Anterior cingulate cortex (tissue), 58 donors: Measurements from ENCODE around the gene TLN1.

Experiments used
- DNase-seq, 58 donors: peaks; one replicate each; lab custom pipeline; 2025; lab: John Stamatoyannopoulos, UW

TLN1 gene

GRCh38 chr9:35710818-35711500 lies 21.0 kb downstream of the TLN1 start:
- no peak for DNase-seq

DNA sequence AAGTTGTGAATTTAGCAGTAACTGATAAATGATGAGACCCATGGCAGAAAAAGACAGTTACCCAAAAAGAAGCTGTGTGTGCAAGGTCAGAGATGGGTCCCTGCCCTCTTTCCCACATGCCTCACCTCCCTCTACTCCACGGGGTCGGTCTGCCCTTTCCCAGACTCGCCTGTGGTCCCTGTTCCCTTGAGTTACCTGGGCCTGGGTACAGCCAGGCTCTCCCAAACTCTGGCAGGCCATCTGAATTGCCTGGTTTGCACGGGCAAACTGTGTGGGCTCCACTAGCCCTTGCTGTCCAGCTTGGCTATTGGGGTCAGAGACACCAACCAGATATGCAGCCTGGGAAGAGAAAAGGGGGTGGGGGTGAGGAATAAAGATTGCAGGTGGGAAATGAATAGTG lies 23.8 kb downstream of the TLN1 start:
- no peak for DNase-seq

- no peak for DNase-seq
These were observed 25.0 kb downstream of the TLN1 start for GRCh38 chr9:35706951-35707350.

DNA sequence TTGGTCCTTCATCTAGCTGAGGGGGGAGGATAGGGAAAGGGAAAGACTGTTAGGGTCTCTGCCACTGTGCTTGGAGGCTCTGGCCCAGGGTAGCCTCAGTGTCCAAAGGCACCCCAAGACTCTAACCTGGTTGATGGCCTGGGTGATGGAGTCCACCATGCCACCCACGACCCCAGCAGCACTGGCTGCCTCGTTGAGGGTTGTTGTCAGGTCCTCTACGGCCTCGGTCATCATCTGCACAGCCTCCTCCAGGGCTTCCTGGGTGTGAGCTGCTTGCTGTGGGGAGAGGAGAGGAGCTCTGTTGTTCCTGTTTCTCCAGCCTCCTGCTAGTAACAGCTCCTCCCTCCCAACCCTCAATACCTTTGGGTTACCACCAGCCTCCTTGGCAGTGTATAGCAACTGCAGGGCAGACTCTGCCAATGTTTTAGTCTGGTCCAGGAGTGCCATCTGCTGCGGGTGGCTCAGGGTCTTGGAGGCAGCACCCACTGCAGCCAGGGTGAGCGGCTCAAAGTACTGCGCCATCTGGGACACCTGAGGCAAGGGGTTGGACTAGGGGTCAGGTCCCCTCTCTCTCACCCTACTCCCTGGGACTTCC lies 26.1 kb downstream of the TLN1 start:
- no peak for DNase-seq

DNA sequence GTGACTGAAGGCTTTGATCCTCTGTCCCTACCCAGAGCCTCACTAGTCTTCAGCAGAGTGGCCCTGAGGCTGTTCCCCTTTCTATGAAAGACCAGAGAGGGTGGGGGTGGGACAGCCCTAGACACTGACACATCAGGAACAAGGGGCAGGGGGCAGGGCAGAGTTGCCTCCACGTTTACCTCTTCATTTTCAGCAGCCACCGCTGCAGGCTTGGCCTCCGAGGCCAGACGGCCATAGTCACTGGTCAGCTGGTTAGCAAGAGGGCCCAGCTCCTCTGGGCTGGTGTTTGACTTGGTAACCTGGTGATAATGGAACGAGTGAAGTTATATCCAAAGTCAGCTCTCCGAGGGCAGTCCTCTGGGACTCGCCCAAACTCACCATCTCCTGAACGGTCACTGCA lies 26.6 kb downstream of the TLN1 start:
- DNase-seq = no peak

GRCh38 chr9:35703906-35704672 lies 27.9 kb downstream of the TLN1 start:
- no peak for DNase-seq

DNA sequence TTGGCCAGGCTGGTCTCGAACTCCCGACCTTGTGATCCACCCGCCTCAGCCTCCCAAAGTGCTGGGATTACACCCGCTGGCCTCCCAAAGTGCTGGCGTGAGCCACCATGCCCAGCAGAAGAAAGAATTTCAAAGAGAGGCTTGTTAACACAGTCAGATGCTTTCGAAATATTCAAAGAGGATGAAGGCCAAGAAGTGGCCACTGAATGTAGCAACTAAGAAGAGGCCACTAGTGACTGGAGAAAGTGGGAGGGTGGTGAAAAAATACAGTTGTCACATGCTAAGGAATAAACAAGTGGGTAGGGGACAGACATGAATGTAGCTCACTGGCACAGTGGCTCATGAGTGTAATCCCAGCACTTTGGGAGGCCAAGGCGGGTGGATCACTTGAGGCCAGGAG lies 29.3 kb downstream of the TLN1 start:
- DNase-seq = no peak

GRCh38 chr9:35700942-35701341 lies 31.1 kb downstream of the TLN1 start:
- DNase-seq = no peak

DNA sequence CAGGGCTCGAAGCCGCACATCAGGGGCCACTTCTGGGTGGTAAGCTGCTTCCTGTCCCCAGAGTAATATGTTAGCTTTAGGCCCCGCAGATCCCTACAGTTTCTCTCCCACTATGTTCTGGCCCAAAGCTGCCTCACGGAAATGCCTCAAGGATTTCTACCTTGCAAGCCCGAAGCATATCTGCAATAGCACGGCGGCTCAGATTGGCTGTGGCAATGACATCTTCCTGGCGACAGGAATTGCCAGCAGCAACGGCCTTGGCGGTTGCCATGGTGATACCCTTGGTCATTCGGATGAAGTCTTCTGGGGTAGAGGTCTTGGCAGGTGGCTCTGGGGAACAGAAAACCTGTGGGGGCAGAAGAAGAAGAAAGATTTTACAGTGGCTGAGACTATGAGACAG lies 32.0 kb downstream of the TLN1 start:
- no peak for DNase-seq

GRCh38 chr9:35698231-35698630 lies 33.8 kb downstream of the TLN1 start:
- no peak for DNase-seq

- no peak for DNase-seq
These were observed 34.5 kb downstream of the TLN1 start for GRCh38 chr9:35697486-35697885.

DNA sequence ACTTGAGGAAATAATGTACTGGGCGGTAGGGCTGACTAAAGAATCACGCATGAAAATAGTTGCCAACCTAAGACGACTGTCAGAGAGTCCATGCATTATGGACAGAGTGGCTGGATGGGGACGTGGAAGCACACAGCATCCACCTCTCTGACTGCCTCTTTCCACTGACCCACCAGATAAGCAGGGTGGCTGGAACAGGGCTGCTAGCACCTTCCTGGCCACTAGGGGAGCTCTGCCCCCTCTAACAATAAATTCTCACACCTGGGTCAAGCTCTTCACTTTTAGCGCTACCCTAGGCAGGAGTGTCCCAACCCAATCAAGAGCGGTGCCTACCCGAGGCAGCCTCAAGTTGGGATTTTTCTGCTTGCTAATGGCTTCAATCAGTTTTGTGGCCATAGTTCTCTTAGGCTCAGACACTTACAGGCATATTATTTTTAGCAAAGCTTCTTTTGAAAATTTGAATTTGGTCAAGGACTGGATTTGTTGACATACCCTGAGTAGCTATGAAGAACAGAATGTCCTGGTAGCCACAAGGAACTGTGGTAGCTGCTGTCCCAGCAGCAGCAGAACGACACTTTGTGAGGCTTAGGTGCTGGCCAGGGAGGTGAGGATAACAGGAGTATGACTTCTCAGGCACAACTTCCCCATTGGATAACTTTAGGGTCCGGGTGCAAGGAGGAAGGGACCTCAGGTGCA lies 35.3 kb downstream of the TLN1 start:
- peak in 27 of 58 donors; percentile 2 to 48 (median 13) for DNase-seq

GRCh38 chr9:35695943-35696401 lies 36.0 kb downstream of the TLN1 start:
- no peak for DNase-seq

DNA sequence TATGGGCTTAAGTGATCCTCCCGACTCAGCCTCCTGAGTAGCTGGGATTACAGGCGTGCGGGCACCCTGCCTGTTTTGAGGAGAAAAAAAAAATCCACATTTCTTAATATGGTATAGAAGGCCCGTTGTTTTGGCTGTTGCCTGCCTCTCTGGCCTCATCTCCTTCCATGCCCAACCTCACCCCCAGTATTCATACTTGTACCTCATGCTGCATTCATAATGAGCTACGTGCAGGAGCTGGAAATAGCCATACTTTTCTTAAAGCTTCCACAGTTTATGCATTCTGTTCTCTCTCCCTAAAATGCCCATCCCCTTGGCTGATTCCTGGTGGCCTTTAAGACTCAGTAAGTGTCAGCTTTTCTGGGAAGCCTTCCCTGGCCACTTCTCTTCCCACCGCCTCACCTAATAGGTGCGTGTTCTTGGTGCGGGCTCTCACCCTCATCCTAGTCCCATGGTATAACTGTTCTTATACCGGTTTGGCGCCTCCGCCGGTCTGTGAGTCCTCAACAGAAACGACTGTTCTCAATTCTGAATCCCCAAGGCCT lies 40.2 kb downstream of the TLN1 start:
- no peak for DNase-seq

- peak in 1 of 58 donors; percentile 14 for DNase-seq
These were observed 40.7 kb downstream of the TLN1 start for GRCh38 chr9:35691334-35691650.

GRCh38 chr9:35690614-35691333 lies 41.2 kb downstream of the TLN1 start:
- DNase-seq = peak in 43 of 58 donors; percentile 7 to 59 (median 30)

DNA sequence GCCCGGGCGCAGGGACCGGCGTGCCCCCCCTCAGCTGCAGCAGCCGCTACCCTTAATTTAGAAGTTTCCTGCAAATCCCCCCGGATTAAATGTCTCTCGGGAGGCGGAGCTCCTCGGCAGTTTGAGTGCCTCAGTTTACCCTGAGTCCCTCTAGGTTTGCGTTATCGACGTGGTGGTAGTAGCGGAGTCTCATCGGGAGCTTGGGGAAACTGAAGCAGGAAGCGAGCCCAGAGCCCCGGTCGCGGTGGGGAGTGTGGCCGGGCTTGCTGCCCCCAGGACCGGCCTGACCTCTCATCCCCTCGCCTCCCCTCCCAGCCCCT lies 41.7 kb downstream of the TLN1 start:
- peak in 1 of 58 donors; percentile 52 for DNase-seq

DNA sequence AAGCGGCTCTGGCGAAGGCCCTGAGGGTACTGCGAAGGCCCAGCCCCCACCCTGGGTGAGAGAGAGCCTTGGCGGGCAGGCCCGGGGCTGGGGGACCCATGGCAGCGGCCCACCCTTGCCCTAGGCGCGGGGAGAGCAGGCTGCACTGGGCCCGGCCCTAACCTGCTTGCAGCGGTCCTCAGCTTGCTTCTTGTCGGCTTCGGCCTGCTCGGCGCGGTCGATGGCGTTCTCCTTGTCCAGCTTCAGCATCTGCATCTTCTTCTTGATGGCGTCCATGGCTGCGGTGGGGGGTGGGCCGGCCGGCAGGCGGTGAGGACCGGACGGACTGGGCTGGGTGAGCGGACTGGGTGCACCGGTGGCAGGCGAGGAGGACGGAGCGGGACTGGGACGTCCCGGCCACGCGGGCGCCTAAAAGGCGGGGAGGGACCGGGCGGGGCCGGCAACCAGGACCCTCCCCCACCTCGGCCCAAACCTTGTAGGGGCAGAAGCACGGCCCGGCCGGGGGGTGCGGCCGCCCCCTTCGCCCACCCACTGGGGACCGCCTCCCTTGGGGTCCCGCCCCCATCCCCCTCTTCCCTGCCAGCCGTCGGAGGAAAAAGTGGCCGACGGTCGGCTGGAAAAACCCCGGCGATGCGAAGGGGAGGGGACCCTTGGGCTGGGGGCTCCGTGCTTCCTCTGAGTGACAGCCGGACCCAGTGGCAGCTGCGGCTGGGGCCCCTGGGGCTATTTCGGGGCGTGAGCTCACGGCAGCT lies 42.3 kb downstream of the TLN1 start, which contains the start of gene TPM2:
TPM2 (minus strand) TSS at position 384 of the 752 bp plus-strand sequence; CDS start at position 276, 108 bp downstream.
- DNase-seq = peak in 2 of 58 donors; percentile 5 to 10
